OCI-LY3 (cell line): ENCODE results near the gene GPER1.

Source experiments
- EZH2phosphoT487 ChIP-seq: fragments of 200-600 bp; shearing (Covaris generic); IDR thresholded peaks from 2 replicates; pipeline ENCODE4 v1.6.1; 2018; ENCODE audit warnings: antibody characterized with exemption, mixed run types, low read depth
- TF ChIP-seq, protein P1 (sequence below): fragments of 200-600, 300-600 bp; sonication (generic); IDR thresholded peaks from 2 replicates; pipeline ENCODE4 v1.5.1; 2014; ENCODE audit warnings: antibody characterized with exemption, low read length, low read depth

DNA sequence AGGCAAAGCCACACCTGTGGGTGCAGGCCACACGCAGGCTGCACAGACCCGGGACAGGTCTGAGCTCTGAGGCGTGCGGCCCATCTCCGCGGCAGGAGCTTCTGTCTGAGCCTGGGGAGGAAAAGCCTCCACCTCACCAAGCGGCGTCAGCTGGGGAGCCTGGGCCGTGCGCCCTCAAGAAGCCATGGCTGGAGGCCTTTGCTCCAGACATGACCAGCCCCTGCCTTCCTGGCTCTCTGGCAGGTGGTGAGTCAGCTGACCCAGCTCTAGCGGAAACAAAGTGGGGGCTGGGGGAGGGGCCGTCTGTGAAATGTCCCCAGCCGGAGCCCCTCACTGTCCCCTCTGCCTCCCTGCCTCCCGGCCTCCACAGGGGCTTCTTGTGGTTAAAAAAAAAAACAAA lies 12.5 kb downstream of the GPER1 start:
- TF ChIP-seq, protein P1, sequence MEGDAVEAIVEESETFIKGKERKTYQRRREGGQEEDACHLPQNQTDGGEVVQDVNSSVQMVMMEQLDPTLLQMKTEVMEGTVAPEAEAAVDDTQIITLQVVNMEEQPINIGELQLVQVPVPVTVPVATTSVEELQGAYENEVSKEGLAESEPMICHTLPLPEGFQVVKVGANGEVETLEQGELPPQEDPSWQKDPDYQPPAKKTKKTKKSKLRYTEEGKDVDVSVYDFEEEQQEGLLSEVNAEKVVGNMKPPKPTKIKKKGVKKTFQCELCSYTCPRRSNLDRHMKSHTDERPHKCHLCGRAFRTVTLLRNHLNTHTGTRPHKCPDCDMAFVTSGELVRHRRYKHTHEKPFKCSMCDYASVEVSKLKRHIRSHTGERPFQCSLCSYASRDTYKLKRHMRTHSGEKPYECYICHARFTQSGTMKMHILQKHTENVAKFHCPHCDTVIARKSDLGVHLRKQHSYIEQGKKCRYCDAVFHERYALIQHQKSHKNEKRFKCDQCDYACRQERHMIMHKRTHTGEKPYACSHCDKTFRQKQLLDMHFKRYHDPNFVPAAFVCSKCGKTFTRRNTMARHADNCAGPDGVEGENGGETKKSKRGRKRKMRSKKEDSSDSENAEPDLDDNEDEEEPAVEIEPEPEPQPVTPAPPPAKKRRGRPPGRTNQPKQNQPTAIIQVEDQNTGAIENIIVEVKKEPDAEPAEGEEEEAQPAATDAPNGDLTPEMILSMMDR = no peak
- no peak for TF ChIP-seq EZH2phosphoT487
